NB4 (cell line): ENCODE measurements around the gene TCF12.
"Not testable (repeated sequence)": the region's sequence is repeated elsewhere in the genome, so short reads cannot be mapped to it uniquely, and the experiment has no call there.

Source experiments
- DNase-seq: peaks from one replicate; pipeline ENCODE4 v3.0.0; 2010; ENCODE audit warnings: low read depth
- H3K4me3 ChIP-seq: one replicate; pipeline ENCODE4 v1.5.1; 2011; ENCODE audit warnings: mild to moderate bottlenecking, low read depth, low read length, moderate library complexity
- MYC ChIP-seq: IDR thresholded peaks from 2 replicates; pipeline ENCODE4 v1.6.1; 2011; ENCODE audit warnings: low read depth, low read length
- POLR2A ChIP-seq: IDR thresholded peaks from 2 replicates; pipeline ENCODE4 v1.6.1; 2011; ENCODE audit warnings: mild to moderate bottlenecking; ENCODE audit not compliant: insufficient read length; ENCODE audit errors: extremely low read depth
- TF ChIP-seq, protein P1 (sequence below): IDR thresholded peaks from one replicate; pipeline ENCODE4 v1.5.1; 2012; ENCODE audit warnings: low read depth, low read length
- TF ChIP-seq, protein P2 (sequence below): IDR thresholded peaks from 2 replicates; pipeline ENCODE4 v1.6.1; 2011; ENCODE audit warnings: low read depth, low read length

The TCF12 gene

DNA sequence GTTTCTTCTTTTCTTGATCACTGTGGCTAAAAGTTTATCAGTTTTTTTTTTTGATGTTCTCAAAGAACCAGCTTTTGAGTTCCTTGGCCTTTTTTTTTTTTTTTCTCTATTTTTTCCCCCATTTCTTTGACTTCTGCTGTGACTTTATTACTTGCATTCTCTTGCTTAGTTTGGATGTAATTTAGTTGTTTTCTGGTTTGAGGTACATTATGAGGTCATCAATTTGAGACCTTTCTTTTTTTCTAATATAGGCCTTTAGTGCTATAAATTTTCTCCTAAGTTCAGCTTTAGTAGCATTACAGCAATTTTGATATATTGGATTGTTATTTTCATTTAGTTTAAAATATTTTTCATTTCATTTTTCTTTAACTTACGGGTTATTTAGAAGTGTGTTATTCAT lies 35.3 kb downstream of the TCF12 start:
- no peak for DNase-seq
- TF ChIP-seq MYC = no peak
- no peak for TF ChIP-seq POLR2A
- TF ChIP-seq, protein P1, sequence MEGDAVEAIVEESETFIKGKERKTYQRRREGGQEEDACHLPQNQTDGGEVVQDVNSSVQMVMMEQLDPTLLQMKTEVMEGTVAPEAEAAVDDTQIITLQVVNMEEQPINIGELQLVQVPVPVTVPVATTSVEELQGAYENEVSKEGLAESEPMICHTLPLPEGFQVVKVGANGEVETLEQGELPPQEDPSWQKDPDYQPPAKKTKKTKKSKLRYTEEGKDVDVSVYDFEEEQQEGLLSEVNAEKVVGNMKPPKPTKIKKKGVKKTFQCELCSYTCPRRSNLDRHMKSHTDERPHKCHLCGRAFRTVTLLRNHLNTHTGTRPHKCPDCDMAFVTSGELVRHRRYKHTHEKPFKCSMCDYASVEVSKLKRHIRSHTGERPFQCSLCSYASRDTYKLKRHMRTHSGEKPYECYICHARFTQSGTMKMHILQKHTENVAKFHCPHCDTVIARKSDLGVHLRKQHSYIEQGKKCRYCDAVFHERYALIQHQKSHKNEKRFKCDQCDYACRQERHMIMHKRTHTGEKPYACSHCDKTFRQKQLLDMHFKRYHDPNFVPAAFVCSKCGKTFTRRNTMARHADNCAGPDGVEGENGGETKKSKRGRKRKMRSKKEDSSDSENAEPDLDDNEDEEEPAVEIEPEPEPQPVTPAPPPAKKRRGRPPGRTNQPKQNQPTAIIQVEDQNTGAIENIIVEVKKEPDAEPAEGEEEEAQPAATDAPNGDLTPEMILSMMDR = no peak
- TF ChIP-seq, protein P2, sequence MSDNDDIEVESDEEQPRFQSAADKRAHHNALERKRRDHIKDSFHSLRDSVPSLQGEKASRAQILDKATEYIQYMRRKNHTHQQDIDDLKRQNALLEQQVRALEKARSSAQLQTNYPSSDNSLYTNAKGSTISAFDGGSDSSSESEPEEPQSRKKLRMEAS = no peak
- H3K4me3 ChIP-seq = no peak overlapping the region

DNA sequence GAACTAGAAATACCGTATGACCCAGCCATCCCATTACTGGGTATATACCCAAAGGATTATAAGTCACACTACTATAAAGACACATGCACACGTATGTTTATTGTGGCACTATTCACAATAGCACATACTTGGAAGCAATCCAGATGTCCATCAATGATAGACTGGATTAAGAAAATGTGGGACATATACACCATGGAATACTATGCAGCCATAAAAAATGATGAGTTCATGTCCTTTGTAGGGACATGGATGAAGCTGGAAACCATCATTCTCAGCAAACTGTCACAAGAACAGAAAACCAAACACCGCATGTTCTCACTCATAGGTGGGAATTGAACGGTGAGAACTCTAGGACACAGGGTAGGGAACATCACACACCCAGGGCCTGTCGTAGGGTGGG lies 36.6 kb downstream of the TCF12 start:
- not testable (repeated sequence) for H3K4me3 ChIP-seq, DNase-seq

DNA sequence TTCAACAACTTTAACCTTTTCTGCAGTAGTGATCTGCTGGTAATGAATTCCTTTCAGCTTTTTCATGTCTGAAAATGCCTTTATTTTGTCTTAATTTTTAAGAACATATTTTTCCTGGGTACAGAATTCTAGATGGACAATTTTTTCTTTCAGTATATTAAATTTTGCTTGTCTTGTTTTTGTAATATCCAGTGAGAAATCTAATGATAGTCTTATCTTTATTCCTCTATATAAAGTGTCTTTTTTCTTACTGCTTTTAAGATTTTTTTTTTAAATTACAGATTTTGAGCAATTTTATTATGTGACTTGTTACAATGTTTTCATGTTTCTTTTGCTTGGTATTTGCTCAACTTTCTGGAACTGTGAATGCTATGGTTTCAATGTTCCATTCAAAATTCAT lies 38.1 kb downstream of the TCF12 start:
- DNase-seq = no peak
- H3K4me3 ChIP-seq = no peak overlapping the region
- TF ChIP-seq MYC (no peak), POLR2A (no peak)
- TF ChIP-seq, protein P1 = no peak
- TF ChIP-seq, protein P2 = no peak

DNA sequence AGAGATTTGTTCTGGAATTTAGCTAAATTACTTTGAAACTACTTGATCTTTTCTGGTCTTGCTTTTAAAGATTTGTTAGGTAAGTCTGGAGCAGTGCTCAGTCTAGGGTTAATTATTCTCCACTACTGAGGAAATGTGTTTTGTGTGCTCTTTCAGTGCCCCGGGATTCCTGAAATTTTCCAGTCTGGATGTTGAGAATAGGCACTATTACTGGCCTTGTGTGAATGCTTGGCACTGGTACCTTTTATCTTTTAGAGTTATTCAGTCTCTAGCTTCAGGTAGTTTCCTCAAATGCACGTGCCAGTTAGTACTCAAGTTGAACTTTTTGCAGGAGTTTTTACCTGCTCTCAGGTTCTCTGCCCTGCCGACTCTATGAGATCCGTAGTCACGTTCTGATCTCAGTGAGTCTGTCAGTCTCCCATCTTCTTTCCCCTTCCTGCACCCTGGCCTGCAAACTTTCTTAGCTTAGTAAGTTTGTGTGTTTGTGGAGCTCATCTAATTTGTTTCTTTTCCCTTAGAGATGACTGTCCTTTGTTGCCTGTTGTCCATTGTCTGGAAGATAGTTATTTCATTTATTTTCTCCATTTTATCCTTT lies 39.5 kb downstream of the TCF12 start:
- TF ChIP-seq, protein P2 = no peak
- TF ChIP-seq MYC = no peak
- no peak for TF ChIP-seq POLR2A
- TF ChIP-seq, protein P1 = no peak
- H3K4me3 ChIP-seq = no peak overlapping the region
- no peak for DNase-seq

DNA sequence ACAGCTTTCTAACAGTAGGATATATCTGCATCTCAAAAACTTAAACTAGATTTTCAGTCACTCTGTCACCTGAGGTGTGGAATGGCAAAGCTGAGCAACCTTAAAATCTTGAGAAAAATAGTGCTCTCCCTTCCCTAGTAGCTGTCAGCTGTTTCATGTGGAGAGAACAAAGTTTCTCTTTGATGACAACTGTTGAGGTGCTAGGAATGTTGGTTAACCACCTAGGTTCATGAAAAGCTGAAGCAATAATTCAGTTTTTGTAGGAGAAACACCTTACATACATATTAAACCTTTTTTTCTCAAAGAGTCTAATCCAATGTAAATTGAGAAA lies 40.8 kb downstream of the TCF12 start:
- DNase-seq = no peak
- TF ChIP-seq, protein P2 = no peak
- TF ChIP-seq MYC = no peak
- TF ChIP-seq POLR2A = no peak
- H3K4me3 ChIP-seq = no peak overlapping the region

DNA sequence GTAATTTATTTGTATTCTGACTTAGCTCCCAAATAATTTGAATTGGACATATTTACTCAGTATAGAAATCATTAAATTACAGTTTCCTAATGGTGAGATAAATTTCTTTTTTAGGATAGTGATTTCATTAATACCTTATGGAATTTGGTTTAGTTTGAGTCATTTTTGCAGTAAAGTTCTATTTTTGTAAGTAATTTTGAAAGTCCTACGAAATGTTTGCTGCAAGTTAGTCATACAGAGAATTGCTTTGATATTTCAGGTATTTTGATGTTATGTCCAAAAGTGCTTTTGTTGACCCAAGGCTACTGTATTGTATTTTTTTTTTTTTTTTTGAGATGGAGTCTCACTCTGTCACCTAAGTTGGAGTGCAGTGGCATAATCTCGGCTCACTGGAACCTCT lies 41.7 kb downstream of the TCF12 start:
- DNase-seq = no peak
- TF ChIP-seq, protein P1 = no peak
- TF ChIP-seq POLR2A = no peak
- TF ChIP-seq, protein P2 = no peak
- H3K4me3 ChIP-seq = no peak overlapping the region

DNA sequence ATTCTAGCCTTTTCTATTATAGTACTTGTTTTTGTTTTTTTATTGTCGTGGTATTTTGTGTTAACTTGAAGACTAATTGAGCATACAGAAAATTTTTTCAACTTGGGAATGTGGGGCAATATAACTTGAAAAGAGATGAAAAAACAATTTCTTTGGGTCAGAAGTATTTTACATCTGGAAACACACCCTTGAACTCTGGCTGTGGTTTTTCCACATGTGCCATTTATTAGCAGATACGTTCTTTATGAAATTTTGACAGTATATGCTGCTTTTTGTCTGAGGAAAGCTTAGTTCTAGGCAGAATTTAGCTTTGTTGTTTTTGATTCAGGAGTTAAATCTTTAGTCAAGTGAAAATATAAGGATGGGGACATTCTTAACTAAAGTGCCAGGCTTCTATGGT lies 44.7 kb downstream of the TCF12 start:
- DNase-seq = no peak
- no peak overlapping the region for H3K4me3 ChIP-seq
- TF ChIP-seq, protein P1 = no peak
- TF ChIP-seq, protein P2 = no peak
- TF ChIP-seq POLR2A = no peak
- TF ChIP-seq MYC = no peak
